ENCODE measurements around the gene LRRFIP1.
A peak's percentile ranks its signal among the peaks of the same experiment; 100 is the strongest.
"Not testable (repeated sequence)": the region's sequence is repeated elsewhere in the genome, so short reads cannot be mapped to it uniquely, and the experiment has no call there.

Gene LRRFIP1

GRCh38 chr2:237604391-237604790 is 23.0 kb upstream of the LRRFIP1 start:
- H3K4me3 ChIP-seq (ENCODE audit: low read length) = no peak overlapping the region
- TF ChIP-seq, protein P1, sequence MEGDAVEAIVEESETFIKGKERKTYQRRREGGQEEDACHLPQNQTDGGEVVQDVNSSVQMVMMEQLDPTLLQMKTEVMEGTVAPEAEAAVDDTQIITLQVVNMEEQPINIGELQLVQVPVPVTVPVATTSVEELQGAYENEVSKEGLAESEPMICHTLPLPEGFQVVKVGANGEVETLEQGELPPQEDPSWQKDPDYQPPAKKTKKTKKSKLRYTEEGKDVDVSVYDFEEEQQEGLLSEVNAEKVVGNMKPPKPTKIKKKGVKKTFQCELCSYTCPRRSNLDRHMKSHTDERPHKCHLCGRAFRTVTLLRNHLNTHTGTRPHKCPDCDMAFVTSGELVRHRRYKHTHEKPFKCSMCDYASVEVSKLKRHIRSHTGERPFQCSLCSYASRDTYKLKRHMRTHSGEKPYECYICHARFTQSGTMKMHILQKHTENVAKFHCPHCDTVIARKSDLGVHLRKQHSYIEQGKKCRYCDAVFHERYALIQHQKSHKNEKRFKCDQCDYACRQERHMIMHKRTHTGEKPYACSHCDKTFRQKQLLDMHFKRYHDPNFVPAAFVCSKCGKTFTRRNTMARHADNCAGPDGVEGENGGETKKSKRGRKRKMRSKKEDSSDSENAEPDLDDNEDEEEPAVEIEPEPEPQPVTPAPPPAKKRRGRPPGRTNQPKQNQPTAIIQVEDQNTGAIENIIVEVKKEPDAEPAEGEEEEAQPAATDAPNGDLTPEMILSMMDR (conservative IDR thresholded peaks at IDR 0.05; ENCODE audit: low read length) = no peak
- no peak for DNase-seq (ENCODE audit: low read depth)

DNA sequence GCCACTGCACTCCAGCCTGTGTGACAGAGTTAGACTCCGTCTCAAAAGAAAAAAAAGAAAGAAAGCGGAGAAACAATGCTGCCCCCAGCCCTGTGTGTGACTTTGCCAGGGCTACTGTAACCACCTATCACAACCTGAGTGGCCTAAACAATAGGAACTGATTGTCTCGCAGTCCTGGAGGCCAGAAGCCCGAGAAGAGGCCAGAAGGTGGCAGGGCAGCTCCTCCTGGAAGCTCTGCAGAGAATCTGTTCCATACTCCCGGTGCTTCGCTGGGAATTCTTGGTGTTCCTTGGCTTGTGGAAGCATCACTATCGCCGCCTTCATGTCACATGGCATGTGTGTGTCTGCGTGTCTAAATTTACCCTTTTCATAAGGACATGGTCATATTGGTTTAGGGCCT is 22.4 kb upstream of the LRRFIP1 start:
- DNase-seq (ENCODE audit: low read depth) = peak; percentile 41
- TF ChIP-seq, protein P1 (conservative IDR thresholded peaks at IDR 0.05; ENCODE audit: low read length) = peak; percentile 52
- no peak overlapping the region for H3K4me3 ChIP-seq (ENCODE audit: low read length)

GRCh38 chr2:237606522-237606921 is 20.9 kb upstream of the LRRFIP1 start:
- not testable (repeated sequence) for H3K4me3 ChIP-seq (ENCODE audit: low read length)

GRCh38 chr2:237612527-237613357 is 14.6 kb upstream of the LRRFIP1 start:
- TF ChIP-seq, protein P1 (conservative IDR thresholded peaks at IDR 0.05; ENCODE audit: low read length) = no peak
- H3K4me3 ChIP-seq (ENCODE audit: low read length) = no peak overlapping the region
- no peak for DNase-seq (ENCODE audit: low read depth)

More at GRCh38 chr2:237606522-237606921, 20.9 kb upstream of the LRRFIP1 start:
- DNase-seq (ENCODE audit: low read depth) = not testable (repeated sequence)

GRCh38 chr2:237613679-237614078 is 13.7 kb upstream of the LRRFIP1 start:
- no peak overlapping the region for H3K4me3 ChIP-seq (ENCODE audit: low read length)
- TF ChIP-seq, protein P1 (conservative IDR thresholded peaks at IDR 0.05; ENCODE audit: low read length) = no peak
- no peak for DNase-seq (ENCODE audit: low read depth)

- TF ChIP-seq, protein P1 (conservative IDR thresholded peaks at IDR 0.05; ENCODE audit: low read length) = no peak
- no peak for DNase-seq (ENCODE audit: low read depth)
- no peak overlapping the region for H3K4me3 ChIP-seq (ENCODE audit: low read length)
Observed at GRCh38 chr2:237614151-237614720, 13.2 kb upstream of the LRRFIP1 start.

DNA sequence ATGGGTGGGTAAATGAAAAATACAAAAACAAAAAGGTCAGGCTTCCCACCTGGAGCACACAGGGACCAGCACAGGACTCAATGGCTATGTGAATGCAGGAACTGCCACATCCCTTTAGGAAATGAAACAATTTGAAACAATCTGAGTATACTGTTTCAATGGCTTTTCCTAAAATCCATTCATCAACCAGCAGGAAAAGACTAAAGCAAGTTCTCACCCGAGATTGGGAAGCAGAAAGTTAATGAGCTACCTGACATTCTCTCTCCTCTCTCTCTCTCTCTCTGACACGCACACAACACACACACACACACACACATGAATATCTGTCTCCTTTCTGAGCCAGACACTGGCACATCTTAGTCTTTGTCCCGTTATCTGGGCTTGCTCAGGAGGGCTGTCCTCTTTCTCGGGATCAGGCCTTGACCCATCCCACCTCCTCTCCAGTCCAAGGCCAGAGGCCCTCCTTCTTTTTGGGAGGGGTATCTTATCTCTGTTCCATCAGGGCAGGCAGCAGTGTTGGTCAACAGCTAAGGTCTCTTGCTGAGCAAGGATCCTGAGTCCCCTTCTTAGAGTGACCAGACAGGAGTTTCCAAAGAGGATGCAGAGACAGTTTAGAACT is 11.6 kb upstream of the LRRFIP1 start:
- DNase-seq (ENCODE audit: low read depth) = no peak
- H3K4me3 ChIP-seq (ENCODE audit: low read length) = no peak overlapping the region
- TF ChIP-seq, protein P1 (conservative IDR thresholded peaks at IDR 0.05; ENCODE audit: low read length) = no peak
